Epidermal melanocyte (primary cell): ENCODE data around the gene PTPN13.

ENCODE experiments used
- DNase-seq: peaks from one replicate; pipeline ENCODE4 v3.0.0; 2011; ENCODE audit warnings: low spot score; ENCODE audit not compliant: insufficient read length

Gene PTPN13, protein sequence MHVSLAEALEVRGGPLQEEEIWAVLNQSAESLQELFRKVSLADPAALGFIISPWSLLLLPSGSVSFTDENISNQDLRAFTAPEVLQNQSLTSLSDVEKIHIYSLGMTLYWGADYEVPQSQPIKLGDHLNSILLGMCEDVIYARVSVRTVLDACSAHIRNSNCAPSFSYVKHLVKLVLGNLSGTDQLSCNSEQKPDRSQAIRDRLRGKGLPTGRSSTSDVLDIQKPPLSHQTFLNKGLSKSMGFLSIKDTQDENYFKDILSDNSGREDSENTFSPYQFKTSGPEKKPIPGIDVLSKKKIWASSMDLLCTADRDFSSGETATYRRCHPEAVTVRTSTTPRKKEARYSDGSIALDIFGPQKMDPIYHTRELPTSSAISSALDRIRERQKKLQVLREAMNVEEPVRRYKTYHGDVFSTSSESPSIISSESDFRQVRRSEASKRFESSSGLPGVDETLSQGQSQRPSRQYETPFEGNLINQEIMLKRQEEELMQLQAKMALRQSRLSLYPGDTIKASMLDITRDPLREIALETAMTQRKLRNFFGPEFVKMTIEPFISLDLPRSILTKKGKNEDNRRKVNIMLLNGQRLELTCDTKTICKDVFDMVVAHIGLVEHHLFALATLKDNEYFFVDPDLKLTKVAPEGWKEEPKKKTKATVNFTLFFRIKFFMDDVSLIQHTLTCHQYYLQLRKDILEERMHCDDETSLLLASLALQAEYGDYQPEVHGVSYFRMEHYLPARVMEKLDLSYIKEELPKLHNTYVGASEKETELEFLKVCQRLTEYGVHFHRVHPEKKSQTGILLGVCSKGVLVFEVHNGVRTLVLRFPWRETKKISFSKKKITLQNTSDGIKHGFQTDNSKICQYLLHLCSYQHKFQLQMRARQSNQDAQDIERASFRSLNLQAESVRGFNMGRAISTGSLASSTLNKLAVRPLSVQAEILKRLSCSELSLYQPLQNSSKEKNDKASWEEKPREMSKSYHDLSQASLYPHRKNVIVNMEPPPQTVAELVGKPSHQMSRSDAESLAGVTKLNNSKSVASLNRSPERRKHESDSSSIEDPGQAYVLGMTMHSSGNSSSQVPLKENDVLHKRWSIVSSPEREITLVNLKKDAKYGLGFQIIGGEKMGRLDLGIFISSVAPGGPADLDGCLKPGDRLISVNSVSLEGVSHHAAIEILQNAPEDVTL (N-terminal part only)

DNA sequence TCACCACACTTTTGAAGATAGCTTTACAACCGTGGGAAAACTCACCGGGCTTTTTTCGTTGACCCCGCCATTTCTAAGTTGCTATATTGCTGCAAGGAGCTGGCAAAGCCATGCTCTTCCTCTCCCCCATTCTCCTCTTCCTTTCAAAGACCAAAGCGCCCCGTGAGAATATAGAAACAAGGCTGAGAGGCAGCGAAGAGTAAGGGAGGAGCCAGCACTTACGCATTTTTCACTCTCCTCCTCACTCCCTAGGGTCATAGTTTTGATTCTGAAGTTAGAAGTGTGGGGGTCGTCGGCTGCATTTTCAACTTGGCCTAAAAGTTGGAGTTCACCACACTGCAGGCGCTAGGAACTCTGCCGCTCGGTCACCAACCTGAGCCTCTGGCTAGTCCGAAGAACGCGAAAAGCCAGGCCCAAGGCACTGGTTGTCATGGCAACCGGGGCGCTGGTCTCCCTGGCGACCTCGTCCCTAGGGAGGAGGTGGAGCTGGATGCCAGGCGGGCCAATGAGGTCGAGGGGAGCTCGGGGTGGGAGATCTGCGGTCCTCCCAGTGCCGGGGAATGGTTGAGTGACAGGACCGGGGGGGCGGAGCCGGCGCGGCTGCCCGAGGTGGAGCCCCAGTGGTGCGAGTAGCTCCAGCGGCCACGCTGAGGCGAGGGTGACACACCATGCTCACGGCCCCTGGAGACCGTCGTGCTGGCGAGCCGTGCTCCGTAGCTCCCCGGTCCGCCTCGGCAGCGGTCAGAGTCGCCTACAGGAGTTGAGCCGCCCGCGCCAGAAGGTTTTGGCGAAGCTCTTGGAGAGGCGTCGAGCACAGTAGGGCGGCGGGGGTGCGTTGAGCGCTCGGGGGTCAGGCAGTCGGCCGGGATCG, at the start of gene PTPN13:
Gene PTPN13, plus strand, starts transcription at position 628 of the 871 bp plus-strand sequence. CDS start 40,942 bp downstream, outside the sequence.
- DNase-seq = peak; percentile 88

- DNase-seq = no peak
Observed at GRCh38 chr4:86547140-86547539, 47.0 kb upstream of the PTPN13 start.

GRCh38 chr4:86549163-86549788, 44.8 kb upstream of the PTPN13 start:
- no peak for DNase-seq

DNA sequence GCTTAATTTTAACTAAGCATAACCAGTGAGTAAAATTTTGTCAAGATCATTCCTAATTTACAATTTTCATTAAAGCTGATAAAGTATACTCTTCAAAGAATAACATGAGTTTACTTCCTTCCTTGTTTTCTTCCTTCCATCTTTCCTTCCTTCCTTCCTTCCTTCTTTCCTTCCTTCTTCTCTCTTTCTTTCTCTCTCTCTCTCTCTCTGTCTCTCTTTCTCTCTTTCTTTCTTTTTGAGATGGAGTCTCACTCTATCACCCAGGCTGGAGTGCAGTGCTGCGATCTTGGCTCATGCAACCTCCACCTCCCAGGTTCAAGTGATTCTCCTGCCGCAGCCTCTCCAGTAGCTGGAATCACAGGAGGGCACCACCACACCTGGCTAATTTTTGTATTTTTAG, 42.7 kb upstream of the PTPN13 start:
- no peak for DNase-seq

DNA sequence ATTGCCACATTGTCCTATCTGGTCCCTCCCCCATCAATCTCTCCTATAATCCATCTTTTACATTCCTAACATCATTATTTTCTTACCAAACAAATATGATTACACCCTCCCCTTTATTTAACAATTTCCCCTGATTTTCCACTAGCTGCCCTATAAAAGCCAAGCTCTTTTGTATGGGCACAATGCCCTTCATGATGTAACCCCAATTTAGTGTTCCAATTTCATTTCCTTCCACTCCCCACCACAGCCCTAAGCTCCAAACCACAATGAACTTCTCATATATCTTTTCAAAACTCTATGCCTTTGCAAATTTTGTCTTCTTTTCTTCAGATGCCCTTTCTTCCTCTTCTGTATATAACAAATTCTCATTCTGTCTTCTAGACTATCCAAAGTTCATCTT, 39.5 kb upstream of the PTPN13 start:
- no peak for DNase-seq

DNA sequence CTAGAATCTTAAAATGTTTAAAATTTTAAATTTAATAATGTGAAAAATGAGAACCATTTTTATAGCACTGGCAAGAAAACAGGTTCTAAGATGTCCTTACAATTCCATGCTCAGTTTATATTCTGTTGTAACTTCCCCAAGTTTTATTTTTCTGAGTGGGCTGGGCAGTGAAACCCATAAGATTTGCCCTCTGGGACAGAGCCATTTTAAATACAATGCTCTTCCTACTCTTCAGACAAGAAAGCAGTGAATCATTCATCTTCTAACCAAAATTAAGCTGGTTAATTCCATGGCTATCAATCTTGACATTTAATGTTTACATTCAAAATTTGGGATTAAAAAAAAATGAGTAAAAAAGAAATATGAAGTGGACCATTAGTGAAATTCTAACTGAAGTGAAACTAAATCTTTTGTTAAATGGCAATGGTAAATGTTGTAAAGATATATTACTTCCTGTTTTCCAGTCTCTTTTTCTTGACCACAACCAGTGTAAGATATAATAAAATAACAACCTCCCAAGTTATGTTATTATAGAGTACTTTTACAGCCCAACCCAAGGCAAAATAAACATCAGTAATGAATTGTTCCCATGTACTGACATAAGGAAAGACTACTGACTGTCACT, 37.2 kb upstream of the PTPN13 start:
- no peak for DNase-seq

GRCh38 chr4:86557526-86557925, 36.6 kb upstream of the PTPN13 start:
- DNase-seq = no peak

DNA sequence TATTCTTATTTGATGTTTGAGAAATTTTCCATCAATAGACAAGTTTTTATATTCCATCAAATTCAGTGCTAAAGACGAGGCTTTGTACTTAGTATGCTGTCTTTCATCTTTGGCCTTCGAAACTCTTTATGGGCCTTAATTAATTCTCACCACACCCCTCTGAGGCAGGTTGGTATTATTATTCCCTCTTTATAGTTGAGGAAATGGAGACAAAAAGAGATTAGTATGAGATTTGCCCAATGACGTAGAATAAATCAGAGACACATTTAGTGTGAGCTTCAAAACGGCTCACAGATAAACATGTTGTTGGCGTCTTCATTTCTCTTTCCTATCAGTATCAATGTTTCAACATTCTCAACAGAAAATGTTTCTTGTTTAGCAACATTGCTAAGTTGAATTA, 35.9 kb upstream of the PTPN13 start:
- no peak for DNase-seq

DNA sequence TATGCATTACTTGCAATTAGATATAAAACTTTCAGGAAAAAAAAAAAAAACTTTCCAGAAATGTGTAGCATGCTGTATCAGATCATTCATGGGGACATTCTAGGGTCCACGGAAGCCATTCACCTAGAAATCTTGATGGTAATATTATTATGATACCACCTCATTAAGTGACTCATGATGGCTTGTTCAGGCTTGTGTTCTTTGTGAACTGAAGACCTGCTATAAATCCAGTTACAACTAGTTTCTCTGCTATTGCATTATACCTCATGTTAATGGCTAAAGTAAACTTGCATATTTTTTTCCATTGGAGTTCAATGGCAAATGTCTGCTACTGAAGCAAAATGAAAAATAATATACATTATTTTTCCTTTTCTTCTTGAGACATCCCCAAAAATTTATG, 35.3 kb upstream of the PTPN13 start:
- DNase-seq = no peak

- no peak for DNase-seq
Observed at GRCh38 chr4:86560447-86560846, 33.7 kb upstream of the PTPN13 start.

DNA sequence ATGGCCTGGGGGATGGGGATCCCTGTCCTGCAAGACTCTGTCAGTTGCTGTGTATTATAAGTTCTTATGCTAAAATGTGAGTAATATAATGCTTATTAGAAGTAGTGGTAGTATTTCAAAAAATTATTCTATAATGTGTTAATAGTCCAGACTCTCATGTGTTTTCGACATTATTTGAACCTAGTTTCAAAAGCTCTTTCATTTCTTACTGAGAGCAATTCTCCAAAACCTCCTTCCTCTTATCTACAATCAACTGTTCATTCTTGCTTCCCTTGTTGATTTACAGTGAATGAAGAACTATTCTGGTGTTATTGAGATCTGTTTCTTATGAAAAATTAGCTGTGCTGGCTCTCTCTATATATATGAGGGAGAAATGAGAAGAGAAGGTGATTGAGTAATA, 32.9 kb upstream of the PTPN13 start:
- DNase-seq = no peak

DNA sequence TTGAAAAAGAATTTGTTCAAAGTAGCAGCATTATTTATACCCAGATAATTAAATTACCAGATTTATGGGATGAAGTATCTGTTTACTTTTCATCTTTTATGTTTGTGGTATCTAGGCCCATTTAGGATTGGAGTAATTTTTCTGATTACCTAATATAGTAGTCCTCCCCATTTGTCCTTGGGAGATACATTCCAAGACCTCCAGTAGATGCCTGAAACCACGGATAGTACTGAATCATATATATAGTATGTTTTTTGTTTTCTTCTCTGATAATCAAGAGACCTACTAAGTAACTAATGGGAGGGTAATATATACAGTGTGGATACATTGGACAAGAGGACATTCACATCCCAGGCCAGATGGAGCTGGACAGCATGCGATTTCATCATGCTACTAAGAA, 30.7 kb upstream of the PTPN13 start:
- no peak for DNase-seq

DNA sequence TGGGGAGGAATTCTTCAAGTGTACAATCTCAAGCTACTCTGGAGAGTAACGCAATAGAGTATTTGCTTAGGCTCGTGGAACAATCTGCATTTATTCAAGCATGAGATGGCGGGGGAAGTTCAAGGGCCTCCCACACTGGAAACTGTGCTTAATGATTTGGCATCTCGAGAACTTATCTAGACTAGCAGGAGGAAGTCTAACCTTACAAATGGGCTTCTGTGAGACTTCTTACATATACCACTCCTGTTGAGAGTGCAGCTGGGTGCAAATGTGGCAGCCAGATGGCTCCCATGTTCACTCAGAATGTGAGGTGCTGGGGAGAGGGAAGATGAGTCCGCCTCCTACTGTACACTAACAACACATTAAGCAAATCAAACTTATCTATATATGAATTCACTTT, 29.3 kb upstream of the PTPN13 start:
- DNase-seq = no peak

GRCh38 chr4:86565651-86566050, 28.5 kb upstream of the PTPN13 start:
- no peak for DNase-seq

- DNase-seq = no peak
Observed at GRCh38 chr4:86569103-86569870, 24.8 kb upstream of the PTPN13 start.

DNA sequence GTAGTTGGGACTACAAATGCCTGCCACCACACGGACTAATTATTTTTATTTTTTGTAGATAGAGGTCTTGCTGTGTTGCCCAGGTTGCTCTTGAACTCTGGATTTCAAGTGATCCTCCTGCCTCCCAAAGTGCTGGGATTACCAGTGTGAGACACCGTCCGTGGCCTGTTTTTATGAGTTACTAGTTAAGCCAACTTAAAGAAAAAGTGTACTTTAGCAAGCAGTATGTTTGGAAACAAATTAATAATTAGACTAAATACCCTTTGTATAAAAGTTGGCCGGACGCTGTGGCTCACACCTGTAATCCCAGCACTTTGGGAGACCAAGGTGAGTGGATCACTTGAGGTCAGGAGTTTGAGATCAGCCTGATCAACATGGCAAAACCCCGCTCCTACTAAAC, 14.2 kb upstream of the PTPN13 start:
- no peak for DNase-seq

DNA sequence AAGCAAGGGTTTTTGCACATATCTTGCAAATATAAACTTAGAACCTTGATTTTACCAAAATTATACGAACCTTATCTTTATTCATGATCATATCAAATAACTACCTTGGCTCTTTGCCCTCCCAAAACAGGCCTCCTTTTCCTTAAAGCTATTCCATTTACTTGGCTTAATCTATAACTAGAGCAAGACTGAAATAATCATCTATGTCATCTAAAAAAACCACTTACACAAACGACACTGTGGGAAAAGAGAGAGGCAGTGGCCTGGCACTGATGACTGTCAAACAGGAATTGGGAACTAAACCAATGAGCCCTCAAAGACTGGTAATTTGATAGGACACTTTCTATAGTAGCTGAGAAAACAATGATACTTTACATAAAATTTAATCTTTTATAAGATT, 11.7 kb upstream of the PTPN13 start:
- no peak for DNase-seq

- DNase-seq = no peak
Observed at GRCh38 chr4:86586160-86586572, 7.9 kb upstream of the PTPN13 start.
